GM18907 (cell line): ENCODE measurements around the gene TOGARAM1.

ENCODE experiments used
- ATAC-seq: cut with Tn5 transposase; IDR thresholded peaks from one replicate; pipeline ENCODE4 v1.9.1; 2021; ENCODE audit warnings: mild to moderate bottlenecking, moderate library complexity; ENCODE audit not compliant: unreplicated experiment

TOGARAM1 gene

GRCh38 chr14:45084946-45085346 lies 123.0 kb downstream of the TOGARAM1 start:
- ATAC-seq = no peak

DNA sequence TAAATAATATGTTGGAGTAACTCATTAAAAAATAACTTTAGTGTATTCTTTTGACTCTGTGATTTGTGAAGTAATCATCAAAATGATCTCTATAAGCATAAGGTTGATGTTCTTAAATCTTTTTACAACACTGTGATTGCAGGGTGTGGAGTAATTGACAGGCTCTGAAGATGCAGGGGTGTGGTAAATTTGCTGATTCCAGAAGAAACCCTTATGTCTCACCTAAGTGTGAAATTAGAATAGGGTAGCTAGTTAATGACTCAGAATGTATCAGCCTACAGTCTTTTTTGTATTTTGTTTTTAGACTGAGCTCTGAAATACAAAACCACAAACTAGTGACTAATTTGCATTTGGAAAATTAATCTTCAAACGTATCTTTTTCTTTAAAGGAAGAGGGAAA lies 127.8 kb downstream of the TOGARAM1 start:
- peak; percentile 75 for ATAC-seq

DNA sequence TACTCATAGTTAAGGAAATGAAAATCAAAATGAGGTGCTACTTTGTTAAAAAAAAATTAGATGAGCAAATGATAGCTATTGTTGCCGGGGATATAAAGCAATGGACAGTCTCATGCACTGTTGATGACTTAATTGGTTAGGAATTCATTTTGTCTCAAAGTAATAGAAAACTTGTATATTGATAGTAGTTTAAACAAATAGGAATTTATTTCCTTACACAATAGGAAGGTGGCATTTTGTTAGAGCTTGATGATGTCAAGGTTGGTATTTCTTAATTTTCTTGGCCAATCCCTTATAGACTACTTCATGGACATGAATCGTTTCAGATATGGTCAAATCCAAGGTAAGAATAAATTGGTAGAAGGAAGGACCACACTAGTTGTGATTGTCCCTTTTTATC lies 129.7 kb downstream of the TOGARAM1 start:
- ATAC-seq = no peak

- ATAC-seq = no peak
Measured at GRCh38 chr14:45094275-45094674, 132.3 kb downstream of the TOGARAM1 start.

GRCh38 chr14:45095143-45095542 lies 133.2 kb downstream of the TOGARAM1 start:
- no peak for ATAC-seq

- ATAC-seq = no peak
Measured at GRCh38 chr14:45096218-45096617, 134.2 kb downstream of the TOGARAM1 start.

DNA sequence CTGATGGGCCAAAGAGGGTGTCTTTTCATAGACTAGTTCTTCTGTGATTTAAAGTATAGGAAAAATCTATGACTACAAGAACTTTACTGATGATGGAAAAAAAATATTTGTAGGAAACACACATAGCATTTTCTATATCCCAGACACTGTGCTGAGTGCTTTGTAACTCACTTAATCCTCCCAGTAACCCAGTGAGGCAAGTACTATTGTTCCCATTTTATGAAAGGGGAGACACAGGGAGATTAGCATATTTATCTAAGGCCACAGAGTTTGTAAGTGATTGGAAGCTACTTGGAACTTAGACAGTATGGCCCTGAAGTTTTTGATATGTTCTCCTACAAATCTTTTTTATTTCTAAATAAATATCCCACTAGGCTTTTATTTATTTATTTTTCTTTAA lies 141.8 kb downstream of the TOGARAM1 start:
- no peak for ATAC-seq

DNA sequence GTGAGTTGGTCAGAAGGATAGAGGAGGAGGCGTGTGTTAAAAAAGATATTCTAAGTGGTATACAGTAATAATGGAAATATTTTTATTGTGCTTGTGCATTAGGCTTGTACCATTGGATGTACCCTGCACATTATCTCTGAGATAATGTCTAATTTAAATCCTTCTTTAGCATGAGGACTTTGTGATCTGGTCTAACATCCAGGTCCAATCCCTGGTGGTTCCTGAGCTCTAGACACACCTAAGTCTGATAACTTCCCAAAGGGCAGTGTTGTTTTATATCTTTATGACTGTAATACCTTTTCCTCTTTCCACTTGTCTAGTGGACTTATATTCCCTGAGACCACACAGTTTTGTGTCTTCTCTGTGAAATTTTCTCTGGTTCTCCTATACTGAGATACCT lies 142.6 kb downstream of the TOGARAM1 start:
- no peak for ATAC-seq

DNA sequence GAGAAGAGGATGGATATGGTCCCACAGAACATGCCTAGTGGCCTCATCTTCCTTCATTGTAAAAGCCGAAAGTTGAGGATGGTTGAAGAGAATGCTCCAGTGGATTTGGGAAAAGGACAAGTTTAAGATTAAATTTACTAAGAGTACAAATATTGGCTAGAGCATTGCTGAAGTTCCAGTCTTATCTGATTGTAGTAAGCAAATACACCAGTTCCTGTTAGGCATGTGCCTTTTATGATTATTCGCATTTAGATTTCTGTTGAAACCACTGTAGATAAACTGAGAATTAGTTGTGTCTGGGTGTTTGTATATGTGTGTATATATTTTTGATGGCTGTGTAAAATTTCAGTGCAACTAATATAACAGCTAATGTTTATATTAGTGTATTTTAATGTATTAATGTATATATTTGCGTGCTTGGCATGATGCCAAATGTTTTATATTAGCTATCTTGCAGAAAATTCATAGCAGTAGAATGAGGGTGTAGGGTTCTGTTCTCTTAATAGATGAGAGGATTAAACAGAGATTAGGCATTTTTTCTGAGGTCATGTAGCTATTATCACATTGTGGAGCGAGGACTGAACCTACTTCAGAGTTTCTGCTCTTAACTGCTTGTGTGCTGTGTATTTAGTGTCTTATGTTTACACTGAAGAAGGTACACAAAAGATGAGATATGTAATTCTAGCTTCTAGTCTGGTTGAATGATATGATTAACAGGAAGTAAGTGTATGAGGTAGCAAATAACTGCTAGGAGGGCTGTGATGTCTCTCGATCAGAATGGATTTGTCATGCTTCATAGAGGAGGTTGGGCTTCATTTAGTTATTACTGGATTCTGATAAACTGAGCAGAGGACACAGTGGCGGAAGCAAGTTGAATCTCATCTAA lies 151.1 kb downstream of the TOGARAM1 start:
- ATAC-seq = no peak

- ATAC-seq = no peak
Measured at GRCh38 chr14:45114327-45114726, 152.3 kb downstream of the TOGARAM1 start.

DNA sequence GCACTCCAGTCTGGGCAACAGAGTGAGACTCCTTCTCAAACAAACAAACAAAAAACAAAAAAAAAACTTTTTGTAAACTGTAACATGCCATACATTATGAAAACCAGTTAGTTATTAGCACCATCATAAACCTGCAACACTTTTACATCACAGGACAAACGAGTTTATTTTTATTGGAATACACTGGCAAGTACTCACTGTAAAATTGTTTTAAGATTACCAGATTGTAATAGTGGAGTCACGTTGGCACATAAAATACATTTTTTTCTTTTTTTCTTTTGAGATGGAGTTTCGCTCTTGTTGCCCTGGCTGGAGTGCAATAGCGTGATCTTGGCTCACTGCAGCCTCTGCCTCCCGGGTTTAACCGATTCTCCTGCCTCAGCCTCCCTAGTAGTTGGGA lies 156.6 kb downstream of the TOGARAM1 start:
- no peak for ATAC-seq

GRCh38 chr14:45120096-45120495 lies 158.1 kb downstream of the TOGARAM1 start:
- ATAC-seq = peak; percentile 48

DNA sequence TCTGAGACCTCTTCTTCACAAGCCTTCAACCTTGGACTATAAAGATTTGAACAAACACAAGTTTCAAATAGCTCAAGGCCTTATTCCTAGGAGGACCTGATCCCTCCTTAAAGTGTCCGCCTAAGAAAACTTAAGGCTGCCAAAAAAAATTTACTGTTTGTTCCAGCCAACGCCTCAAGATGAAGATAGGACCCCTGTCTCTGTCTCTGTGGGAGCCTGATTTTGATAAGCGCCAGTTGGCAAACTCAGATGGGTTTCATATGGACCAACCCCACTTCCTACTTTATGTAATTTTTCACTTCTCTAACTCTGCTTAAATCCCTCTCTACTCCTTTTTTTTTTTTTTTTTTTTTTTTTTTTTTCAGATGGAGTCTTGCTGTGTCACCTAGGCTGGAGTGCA lies 161.3 kb downstream of the TOGARAM1 start:
- no peak for ATAC-seq
